GM12873 (cell line): Measurements from ENCODE around the gene NANOS3.
A peak's percentile ranks its signal among the peaks of the same experiment; 100 is the strongest.

Experiments
- TF ChIP-seq, protein P1 (sequence below): IDR thresholded peaks from 2 replicates; pipeline ENCODE4 v1.5.1; 2012; ENCODE audit warnings: low read depth, mild to moderate bottlenecking, moderate library complexity, low read length, control low read depth; ENCODE audit not compliant: insufficient read depth; ENCODE audit errors: missing control alignments

Gene NANOS3

DNA sequence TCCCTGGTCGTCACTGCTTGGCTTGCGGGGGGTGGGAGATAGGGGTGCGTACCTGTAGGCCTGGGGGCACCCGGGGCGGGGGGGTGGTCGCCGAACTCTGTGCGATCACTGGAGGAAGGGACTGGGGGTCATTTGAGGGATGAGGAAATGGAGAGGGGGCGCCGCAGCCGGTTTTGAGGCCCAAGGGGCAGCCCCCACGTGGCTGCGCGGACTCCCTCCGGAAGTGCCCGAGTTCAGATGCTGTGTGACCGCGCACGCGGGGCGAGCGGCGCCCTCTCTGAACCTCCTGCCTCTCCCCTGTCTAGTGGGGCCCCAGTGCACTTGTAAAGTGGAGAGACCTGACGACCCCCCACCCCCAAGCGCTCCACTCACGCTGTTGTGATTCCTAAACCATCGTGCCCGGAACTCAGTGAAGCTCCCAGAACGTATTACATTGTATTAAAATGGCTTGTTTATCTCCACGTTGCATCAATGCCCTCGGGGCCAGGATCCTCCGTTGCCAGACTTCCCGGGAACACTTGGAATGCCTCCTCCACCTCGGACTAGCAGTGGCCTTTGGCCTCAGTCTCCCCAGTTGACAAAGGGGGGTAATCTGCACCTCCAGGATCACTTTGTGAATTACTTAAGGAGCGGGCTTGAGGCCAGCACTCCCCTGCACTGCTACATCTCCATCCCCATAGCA is 3.0 kb upstream of the NANOS3 start:
- TF ChIP-seq, protein P1, sequence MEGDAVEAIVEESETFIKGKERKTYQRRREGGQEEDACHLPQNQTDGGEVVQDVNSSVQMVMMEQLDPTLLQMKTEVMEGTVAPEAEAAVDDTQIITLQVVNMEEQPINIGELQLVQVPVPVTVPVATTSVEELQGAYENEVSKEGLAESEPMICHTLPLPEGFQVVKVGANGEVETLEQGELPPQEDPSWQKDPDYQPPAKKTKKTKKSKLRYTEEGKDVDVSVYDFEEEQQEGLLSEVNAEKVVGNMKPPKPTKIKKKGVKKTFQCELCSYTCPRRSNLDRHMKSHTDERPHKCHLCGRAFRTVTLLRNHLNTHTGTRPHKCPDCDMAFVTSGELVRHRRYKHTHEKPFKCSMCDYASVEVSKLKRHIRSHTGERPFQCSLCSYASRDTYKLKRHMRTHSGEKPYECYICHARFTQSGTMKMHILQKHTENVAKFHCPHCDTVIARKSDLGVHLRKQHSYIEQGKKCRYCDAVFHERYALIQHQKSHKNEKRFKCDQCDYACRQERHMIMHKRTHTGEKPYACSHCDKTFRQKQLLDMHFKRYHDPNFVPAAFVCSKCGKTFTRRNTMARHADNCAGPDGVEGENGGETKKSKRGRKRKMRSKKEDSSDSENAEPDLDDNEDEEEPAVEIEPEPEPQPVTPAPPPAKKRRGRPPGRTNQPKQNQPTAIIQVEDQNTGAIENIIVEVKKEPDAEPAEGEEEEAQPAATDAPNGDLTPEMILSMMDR = no peak

- TF ChIP-seq, protein P1 = no peak
Observed at GRCh38 chr19:13875824-13876223, 1.1 kb upstream of the NANOS3 start.

DNA sequence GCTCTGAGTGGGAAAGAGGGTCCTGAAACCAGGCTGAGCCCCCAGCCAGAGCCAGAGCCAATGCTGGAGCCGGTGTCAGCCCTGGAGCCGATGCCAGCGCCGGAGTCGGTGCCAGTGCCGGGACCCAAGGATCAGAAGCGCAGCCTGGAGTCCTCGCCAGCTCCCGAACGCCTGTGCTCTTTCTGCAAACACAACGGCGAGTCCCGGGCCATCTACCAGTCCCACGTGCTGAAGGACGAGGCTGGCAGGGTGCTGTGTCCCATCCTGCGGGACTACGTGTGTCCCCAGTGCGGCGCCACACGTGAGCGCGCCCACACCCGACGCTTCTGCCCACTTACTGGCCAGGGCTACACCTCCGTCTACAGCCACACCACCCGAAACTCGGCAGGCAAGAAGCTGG is 369 bp downstream of the NANOS3 start:
- TF ChIP-seq, protein P1 = no peak

DNA sequence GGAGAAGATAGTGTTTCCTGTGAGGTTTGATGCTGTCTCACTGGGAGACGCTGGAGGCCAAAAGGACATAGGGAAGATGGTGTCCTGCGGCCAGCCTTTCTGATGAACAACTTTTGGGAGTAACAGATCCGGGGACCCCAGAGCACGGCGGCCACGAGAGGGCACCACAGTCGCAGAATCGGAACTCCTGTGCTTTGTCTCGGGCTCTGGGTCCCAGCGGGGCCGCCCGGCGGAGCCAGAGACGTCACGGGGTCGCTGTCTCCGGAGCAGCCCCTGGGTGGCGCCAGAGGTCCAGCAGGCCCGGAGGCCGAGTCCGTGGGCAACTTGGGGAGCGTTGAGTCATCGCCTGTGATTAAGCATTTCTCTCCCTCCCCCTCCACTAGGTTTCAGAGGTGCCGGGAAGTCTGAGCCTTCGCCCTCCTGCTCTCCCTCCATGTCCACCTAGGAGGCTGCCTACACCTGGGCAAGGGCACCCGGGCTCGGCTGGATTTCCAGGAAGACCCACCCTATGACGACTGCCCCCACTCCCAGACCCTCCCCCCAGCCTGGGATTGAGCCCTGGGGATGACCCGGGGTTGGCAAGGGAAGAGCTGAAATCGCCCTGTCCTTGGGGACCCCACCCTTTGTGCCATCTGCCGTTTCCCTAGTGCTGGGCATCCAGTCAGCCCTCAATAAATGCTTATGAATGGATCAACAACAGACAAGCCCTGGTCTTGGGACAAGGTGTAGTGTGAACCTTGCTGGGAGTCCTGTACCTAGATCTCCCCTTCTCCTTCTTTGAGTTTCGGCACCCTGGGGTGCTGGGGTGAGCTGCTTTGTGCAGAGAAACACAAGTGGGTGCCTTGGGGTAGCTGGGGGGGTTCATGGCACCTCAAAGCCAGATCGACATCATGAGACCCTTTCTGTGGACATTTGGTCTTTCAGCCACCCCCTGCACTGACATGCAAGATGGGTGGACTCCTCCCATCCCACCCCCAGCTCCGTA is 3.4 kb downstream of the NANOS3 start:
- TF ChIP-seq, protein P1 = peak; percentile 99

GRCh38 chr19:13881251-13881691 is 4.3 kb downstream of the NANOS3 start:
- TF ChIP-seq, protein P1 = no peak

GRCh38 chr19:13881692-13882418 is 4.9 kb downstream of the NANOS3 start:
- TF ChIP-seq, protein P1 = no peak

DNA sequence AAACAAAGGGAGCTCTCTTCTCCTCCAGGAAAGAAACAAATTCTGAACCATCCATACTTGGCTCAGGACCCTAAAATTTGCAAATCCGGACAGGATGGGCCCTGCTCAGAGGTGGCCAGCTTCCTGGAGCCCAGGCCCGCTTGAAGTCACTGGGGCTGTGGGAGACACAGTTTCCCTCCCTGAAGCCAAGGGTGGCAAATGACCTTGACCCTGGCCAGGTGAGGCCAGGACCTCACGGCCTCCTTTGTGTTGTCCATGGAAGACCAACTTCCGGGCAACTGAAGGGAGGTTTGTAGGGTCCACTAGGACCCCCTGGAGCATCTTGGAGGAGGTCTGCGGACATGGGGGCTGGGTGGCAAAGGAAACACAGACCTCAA is 5.5 kb downstream of the NANOS3 start:
- TF ChIP-seq, protein P1 = no peak
